ENCODE results near the gene SLC25A19.
"Not testable (repeated sequence)": the region's sequence is repeated elsewhere in the genome, so short reads cannot be mapped to it uniquely, and the experiment has no call there.

Gene SLC25A19

DNA sequence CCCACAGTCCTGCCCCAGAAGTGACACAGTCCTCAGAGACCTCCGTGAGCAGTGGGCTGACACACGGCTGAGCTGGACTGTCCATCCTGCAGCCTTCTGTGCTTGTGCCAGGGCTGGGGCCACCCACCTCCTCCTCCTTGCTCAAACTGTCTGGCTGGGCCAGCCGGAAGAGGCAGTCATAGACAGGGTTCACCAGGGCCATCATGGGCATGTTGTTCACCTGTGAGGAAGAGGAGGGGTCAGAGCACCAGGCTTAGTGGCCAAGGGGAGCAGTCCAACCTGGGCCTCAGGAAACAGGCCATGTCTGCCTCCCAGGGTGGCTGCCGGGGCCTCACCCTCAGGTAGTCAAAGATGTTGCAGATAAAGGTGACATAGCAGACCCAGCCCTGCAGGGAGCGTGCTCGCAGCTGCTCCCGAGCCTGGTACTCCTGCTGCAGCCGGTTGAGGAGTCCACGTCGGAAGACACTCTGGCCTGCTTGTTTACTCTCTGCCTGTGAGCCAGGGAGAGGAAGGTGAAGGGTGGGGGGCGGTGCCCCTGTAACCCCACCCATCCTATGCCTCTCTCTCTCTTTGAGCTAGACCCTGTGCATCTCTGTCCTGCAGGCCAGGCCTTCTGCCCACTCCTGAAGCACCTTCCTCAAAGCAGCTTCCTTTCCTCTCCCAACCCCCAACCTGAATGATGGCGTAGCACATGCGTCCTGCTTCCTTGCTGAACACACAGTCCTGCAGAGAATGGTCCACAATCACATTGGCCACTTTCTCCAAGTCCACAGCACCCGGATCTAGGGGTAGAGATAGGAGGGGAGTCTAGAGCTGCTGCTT, 21.6 kb downstream of the SLC25A19 start:
- DNase-seq (ENCODE audit: low read depth), result no peak

DNA sequence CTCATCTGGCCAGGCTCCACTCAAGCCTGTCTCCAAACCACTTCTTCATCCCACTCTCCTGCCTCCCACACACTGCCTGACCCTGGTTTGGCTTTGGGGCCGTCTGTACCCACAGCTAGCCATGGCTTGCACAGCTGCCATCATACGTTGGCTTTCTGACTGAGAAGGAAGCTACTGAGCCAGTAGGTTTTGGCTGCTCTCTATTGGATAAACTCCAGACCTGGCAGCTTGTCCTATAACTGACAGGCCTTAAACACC, 22.2 kb downstream of the SLC25A19 start:
- no peak for DNase-seq (ENCODE audit: low read depth)

DNA sequence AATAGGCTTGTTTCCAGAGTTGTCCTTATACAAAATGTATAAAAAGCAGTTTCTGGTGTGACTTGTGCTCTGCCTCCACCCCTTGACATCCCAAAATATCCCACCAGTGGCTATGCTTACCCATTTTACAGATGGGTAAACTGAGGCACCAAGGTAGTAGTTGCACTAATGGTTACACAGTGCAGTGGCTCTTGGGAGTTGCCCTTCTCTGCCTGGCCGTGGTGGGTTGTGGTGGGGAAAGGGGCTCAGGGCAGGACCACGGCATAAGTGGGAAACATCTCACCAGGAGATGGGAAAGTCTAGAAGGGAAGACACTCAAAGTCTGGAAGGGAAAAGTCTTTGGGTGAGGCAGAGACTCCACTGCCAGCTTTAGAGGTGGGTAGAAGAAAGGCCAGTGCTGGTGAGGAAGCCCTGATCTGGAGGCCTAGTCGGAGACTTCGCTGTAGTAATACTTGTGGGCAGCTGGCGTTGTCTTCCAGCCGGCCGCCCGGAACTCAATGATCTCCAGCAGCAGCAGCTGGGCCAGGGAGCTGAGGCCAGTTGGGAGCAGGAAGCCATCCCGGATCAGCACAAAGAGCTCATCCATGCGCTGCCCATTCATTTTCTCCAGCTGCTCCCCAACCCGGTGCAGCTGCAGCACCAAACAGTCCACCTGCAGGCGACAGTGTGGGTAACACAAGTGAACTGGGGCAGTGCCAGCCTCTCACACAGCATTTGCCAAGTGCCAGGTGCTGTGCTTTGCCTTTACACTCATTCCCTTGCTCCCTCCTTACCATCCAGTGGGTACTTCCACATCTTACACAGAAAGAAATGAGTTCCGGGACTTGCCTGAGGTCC, 22.7 kb downstream of the SLC25A19 start:
- DNase-seq (ENCODE audit: low read depth), result no peak

DNA sequence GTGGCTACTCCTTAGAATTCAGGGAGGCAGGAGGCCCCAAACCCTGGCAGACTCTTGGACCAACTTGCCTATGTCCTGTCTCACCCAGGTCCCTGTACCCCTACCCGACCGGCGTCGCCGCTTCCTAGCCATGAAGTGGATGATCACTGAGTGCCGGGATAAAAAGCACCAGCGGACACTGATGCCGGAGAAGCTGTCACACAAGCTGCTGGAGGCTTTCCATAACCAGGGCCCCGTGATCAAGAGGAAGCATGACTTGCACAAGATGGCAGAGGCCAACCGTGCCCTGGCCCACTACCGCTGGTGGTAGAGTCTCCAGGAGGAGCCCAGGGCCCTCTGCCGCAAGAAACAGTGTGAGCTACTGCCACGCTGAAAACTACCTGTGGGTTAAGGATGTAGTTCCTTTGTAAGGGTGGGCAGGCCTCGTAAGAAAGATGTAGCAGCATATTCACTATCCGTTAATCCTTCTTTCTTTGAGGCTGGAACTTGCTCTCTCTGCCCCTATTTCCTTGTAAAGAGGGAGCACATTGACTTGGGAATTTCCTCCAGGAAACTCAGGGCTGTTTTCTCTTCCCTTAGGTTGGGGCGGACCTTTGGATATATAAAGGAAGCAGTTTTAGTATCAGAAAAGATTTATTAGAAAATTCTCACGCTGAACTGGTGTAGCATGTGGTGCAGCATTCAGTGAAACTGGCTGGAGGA, 23.5 kb downstream of the SLC25A19 start:
- no peak for DNase-seq (ENCODE audit: low read depth)

GRCh38 chr17:75263055-75263454, 26.2 kb downstream of the SLC25A19 start:
- DNase-seq (ENCODE audit: low read depth), result no peak

GRCh38 chr17:75262112-75262606, 27.1 kb downstream of the SLC25A19 start:
- DNase-seq (ENCODE audit: low read depth), result no peak

DNA sequence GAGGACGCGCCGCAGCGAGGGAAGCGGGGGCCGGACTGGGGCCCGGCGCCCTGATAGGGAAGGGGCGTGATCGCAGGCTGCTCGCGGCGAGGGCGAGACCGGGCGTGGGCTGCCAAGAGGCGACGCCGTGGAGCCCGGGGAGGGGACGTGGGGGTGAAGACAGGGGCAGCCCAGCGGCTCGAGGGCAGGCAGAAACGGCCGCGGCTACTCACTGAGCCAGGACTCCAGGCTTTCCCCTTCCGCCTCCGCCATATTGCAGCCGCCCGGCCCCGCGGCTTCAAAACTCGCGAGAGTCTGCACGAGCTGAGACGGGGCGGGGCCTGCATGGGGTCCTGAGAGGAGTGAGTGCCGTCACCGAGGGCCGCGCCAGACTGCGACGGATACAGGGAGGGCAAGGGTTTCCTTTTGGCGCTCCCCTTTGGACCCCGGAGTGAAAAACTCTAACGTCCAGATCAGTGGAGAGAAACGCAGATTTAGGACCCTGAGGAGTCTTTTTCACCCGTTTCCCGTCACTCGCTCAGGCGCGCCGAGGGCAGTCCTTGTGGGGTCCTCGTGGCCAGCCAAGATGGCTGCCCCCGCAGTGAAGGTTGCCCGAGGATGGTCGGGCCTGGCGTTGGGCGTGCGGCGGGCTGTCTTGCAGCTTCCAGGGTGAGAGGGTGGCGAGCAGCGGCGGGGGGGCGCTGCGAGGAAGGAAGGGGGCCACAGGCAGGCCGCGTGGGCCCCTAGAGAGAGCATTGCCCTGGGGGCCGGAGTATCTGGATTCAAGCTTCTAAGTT, 27.7 kb downstream of the SLC25A19 start, which contains the start of the genes GGA3 and MRPS7:
GGA3 (minus strand) TSS at position 271 of the 776 bp plus-strand sequence; CDS start at position 252, 19 bp downstream.
MRPS7 (plus strand) TSS at position 544 of the 776 bp plus-strand sequence; CDS start at position 566, 22 bp downstream.
- no peak for DNase-seq (ENCODE audit: low read depth)

- DNase-seq (ENCODE audit: low read depth), result no peak
Observed at GRCh38 chr17:75260641-75261335, 28.4 kb downstream of the SLC25A19 start.

DNA sequence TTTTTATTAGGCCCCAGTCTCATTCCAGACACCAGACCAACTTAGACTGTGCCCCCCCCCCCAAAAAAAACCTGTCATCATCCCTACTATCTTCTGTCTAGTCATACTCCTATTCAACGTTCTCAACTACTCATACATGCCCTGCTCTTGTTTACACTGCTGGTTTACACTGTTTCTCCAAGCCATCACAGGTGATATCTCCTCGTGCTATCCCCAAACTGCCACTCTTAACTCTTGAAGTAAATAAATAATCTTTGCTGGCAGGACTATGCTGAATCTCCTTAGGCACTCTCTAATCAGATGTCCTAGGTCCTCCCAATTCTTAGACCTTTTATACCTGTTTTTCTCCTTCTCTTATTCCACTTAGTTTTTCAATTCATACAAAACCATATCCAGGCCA, 32.0 kb downstream of the SLC25A19 start:
- not testable (repeated sequence) for DNase-seq (ENCODE audit: low read depth)

GRCh38 chr17:75255954-75256698, 33.1 kb downstream of the SLC25A19 start:
- not testable (repeated sequence) for DNase-seq (ENCODE audit: low read depth)

DNA sequence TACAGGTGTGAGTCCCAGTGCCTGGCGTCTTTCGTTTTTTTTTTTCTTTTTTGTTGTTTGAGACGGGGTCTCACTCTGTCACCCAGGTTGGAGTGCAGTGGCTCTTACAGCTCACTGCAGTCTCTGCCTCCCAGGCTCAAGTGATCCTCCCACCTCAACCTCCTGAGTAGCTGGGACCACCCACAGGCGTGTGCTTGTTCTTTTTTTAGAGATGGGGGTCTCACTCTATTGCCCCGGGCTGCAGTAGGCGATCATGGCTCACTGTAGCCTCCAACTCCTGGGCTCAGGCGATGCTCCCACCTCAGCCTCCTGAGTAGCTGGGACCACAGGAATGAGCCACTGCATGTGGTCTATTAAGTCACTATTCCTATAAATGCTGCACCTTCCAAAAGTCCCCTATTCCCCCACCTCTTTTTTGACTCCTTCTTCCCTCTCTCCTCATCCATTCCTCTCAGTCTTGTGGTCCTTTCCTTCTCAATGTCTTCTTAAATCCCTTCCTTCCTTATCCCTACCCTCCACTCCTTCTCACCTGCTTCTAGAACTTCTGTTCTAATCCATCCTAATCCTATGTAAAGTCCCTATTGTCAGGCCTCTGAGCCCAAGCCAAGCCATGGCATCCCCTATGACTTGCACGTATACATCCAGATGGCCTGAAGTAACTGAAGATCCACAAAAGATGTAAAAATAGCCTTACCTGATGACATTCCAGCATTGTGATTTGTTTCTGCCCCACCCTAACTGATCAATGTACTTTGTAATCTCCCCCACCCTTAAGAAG, 37.0 kb downstream of the SLC25A19 start:
- no peak for DNase-seq (ENCODE audit: low read depth)

DNA sequence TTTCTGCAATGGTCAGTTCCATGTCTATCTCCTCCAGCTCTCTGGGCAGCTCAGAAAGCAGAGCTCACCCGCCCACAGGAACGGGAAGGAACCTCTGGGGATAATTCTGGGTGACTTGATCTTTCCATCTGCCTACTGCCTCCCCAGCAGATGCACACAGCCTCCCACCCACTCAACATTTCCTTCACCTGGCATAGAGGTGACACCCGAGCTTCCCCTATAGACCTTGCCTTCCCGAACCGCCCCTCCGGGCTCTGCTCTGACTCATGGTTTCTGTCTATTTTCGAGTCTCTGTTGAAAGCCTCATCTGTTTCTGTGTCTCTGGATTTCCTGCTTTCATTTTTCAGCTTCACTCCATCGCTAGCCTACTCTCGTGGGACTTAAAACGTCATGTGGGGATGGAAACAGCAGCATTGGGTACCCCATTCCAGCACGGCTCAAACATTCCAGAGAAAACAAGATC, 39.2 kb downstream of the SLC25A19 start:
- DNase-seq (ENCODE audit: low read depth), result no peak

DNA sequence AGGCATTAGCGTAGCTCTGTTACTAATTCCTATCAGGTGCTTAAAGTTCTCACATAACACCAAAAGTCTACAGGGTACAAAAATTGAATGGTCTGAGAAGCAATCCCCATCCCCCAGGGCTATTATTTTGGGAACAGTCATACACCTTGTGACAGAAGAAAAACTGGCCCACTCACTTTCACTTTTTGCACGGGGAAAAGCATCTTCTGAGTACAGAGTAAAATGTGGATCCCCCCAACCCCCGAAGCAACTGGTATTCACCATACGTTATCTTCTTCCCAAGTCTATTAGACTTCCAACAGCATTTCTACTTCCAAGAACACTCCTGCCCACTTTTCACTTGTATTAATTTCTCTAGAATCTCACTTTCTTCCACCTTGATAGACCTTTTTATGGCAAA, 39.7 kb downstream of the SLC25A19 start:
- DNase-seq (ENCODE audit: low read depth), result no peak

DNA sequence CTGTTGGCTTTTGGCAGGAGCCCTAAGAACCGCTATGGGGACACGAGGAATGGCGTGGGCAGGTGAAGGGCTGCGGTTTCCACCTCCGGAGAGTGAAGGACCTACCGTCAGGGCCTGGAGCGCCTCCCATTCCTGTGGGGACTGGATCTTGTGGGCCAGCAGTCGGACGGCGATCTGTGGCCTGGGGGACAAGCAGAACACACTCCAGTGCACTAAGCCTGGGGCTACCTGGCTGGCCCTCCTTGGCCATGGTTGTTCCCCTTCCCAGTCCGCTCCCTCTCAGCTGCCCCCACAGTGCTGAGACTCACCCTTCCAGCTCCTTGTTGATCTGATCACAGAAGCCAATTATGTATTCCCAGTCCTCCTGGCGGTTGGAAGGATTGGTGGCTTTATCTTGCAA, 42.8 kb downstream of the SLC25A19 start:
- DNase-seq (ENCODE audit: low read depth), result no peak

DNA sequence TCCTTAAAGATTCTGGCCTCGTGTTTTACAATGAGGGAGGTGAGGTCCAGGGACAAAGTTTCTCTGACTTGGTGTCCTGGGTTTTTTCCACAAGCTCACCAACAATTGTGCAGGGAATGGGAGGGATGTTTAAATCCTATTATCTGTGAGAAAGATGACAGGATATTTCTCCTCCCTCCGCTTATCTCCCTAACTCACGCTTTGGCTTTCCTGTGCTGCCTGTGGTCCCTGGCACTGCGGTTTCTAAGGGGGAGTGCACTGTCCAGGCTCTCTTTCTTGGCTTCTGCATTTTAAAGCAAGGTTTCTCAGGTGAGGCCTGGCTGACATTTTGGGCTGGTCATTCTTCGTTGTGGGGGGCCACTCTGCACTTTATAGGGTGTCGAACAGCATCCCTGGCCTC, 44.2 kb downstream of the SLC25A19 start:
- no peak for DNase-seq (ENCODE audit: low read depth)

- DNase-seq (ENCODE audit: low read depth), result no peak
Observed at GRCh38 chr17:75244133-75244866, 44.9 kb downstream of the SLC25A19 start.

- DNase-seq (ENCODE audit: low read depth), result no peak
Observed at GRCh38 chr17:75242461-75243042, 46.7 kb downstream of the SLC25A19 start.

DNA sequence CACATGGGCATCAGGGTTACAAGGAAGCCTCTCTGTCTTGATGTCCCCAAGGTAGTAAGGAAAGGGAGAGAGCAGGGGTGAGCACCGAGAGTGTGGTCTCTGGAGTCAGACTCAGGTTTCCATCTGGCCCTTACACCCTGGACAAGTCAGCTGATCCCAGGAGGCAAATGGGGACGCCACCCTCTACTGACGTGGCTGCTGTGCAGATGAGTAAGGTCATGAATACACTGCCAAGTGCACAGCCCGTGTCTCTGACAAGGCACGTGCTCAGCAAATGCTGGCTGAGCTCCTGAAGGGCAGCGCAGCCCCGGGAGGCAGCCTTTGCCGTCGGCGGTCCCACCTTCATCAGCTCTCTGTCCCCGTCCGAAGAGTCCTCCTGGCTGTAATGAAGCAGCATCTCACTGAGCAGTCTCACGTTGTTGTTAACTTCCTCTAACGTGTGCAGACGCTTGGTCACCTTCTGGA, 47.2 kb downstream of the SLC25A19 start:
- no peak for DNase-seq (ENCODE audit: low read depth)

Measured in non-pigmented ciliary epithelial cell (primary cell).